Epithelial cell of esophagus (primary cell): ENCODE data around the gene SLC28A1.

Experiments used
- DNase-seq: peaks from one replicate; pipeline ENCODE4 v3.0.0; 2010; ENCODE audit warnings: low read depth
- H3K4me3 ChIP-seq: 2 replicates; pipeline ENCODE4 v1.5.1; 2011; ENCODE audit warnings: mild to moderate bottlenecking, low read length, control low read depth
- TF ChIP-seq, protein P1 (sequence below): IDR thresholded peaks from 2 replicates; pipeline ENCODE4 v1.5.1; 2011; ENCODE audit warnings: low read depth, mild to moderate bottlenecking, low read length, control low read depth, inconsistent platforms; ENCODE audit not compliant: insufficient read depth; ENCODE audit errors: missing control alignments

The SLC28A1 gene

DNA sequence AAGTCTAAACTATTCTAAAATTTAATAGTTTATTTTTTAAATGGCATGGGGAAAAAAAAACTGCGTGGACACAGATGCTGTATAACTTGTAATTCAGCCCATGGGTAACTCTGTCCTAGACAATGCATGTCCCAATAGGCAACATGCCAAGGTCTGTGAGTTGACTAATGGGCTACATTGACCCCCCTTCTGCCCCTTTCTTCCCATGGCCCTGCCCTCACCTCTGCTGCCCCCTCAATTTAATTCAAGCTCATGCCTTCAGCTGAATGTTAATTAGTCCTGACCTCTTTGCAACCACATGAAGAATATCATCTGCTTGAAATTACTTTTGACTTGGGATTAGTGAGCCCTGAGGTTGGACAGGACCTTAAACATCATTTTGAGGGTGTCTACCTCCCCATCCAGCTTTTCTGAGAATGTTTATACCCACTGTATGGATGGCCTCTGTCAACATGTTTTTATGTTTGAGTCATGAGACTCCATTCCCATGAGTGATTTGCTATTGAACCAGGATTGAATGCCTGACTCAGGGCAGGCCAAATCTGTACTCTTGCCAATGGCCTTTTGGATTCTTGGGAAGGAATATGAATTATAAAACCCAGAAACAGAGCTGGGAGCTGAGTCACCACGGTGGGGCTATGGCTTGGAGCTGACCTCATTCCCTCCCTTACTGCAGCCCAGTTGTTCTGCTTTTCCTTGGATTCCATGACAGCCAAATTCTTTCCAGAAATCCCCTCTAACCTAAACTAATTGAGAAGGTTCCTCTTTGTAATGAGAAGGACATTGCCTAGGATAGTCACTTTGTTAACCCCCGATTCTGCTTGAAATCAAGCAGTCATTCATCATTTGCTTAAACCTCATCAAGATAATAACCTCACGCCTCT, 63.7 kb downstream of the SLC28A1 start:
- TF ChIP-seq, protein P1, sequence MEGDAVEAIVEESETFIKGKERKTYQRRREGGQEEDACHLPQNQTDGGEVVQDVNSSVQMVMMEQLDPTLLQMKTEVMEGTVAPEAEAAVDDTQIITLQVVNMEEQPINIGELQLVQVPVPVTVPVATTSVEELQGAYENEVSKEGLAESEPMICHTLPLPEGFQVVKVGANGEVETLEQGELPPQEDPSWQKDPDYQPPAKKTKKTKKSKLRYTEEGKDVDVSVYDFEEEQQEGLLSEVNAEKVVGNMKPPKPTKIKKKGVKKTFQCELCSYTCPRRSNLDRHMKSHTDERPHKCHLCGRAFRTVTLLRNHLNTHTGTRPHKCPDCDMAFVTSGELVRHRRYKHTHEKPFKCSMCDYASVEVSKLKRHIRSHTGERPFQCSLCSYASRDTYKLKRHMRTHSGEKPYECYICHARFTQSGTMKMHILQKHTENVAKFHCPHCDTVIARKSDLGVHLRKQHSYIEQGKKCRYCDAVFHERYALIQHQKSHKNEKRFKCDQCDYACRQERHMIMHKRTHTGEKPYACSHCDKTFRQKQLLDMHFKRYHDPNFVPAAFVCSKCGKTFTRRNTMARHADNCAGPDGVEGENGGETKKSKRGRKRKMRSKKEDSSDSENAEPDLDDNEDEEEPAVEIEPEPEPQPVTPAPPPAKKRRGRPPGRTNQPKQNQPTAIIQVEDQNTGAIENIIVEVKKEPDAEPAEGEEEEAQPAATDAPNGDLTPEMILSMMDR: no peak
- DNase-seq: peak; percentile 59
- no peak overlapping the region for H3K4me3 ChIP-seq

DNA sequence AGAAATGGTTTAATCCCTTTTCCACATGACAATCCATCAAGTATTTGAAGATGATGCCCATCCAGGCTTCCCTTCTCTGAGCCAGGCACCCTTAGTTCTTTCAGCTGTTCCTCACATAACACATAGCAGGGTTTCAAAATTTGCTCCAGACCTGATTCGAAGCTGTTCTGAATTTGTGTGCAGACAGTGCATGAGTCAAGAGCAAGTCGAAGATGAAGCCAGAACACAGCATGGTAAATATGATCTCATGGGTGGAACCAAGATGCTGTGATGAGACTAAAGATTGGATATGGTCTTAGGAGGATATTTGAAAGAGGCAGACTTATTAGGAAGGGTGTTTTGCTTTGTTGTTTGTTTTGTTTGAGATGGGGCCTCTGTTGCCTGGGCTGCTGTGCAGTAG, 64.6 kb downstream of the SLC28A1 start:
- no peak overlapping the region for H3K4me3 ChIP-seq
- DNase-seq: no peak
- TF ChIP-seq, protein P1: no peak

DNA sequence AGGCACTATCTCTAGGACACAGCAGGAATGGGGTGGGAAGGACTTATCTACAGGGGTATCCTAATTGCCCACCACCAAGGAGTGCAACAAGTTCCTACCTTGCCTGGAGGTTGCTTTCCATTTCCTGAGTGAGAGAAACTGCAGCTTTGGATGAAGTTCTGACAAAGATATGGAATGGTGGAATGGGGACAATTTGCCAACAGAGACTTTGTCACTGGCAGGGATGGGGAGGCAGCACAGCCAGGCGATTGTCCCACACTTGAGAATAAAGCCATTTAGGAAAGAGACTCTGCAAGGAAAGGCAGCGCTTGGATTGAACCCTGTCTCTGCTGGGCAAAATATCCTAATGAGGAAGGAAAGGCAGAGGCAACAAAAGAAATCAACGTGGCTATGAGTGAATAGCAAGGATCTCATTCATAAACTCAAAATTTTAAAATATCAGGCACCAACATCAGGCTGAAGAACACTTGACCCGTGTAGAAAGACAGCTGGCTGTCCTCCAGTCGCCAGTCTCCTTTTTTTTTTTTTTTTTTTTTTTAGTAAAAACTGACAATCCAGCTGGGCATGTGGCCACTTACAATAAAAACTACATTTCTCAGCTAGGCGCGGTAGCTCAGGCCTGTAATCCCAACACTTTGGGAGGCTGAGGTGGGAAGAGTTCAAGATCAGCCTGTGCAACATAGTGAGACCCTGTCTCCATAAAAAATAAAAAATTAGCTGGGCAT, 65.5 kb downstream of the SLC28A1 start:
- TF ChIP-seq, protein P1: no peak
- no peak overlapping the region for H3K4me3 ChIP-seq
- DNase-seq: no peak

DNA sequence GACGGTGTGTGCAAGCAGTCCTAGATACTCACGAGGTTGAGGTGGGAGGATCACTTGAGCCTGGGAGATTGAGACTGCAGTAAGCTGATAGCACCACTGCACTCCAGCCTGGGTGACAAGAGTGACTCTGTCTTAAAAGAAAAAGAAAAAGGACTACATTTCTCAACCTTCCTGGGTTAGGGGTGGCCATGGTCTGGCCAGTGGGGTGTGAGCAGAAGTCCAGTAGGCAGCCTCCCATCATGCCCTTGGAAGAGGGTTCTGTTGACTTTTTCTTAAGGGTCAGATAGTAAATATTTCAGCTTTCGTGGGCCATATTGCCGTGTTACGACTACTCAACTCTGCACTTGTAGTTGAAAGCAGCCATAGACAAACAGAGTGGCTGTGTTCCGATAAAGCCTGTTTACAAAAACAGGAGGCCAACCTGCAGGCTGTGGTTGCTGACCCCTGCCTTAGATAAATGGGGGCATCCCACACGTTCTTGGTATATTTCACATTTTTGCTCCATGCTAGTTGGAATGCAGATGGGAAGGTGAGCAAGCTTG, 66.2 kb downstream of the SLC28A1 start:
- no peak for DNase-seq
- no peak overlapping the region for H3K4me3 ChIP-seq
- TF ChIP-seq, protein P1: no peak

DNA sequence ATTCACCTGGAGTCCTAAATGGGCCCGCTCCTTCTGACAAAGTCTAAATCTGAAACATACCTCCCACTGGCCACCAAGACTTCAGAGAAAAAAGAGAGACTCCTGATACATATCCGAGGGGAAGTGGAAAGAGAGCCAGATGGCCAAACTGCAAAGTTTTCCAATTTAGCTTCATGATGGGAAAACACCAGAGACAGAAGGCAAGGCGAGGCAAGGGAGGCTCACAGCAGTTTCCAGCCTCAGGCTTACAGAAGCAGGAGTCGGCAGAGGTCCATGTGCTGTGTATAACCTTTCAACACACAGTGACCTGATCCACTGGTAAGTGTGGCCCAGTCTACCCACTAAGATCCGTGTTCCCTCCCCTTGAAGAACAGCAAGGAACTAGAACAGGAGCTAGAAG, 67.3 kb downstream of the SLC28A1 start:
- TF ChIP-seq, protein P1: no peak
- DNase-seq: no peak
- H3K4me3 ChIP-seq: no peak overlapping the region

DNA sequence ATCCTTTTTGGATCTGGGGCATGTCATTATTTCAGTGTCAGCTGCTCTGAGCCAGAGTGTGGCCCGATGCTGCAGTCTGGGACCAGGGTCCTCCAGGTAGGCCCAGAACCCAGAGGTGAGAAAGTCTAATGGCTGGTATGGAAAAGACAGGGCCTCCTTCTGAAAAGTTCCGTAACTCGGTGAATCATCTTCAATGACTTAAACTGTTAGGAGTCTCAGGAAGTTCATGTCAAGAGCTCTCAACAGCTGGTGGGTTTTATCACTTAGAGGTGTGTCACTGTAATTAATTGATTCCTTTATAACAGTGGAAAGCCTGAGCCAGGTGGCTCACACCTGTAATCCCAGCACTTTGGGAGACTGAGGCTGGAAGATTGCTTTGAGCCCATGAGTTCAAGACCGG, 68.7 kb downstream of the SLC28A1 start:
- H3K4me3 ChIP-seq: no peak overlapping the region
- peak; percentile 58 for DNase-seq
- TF ChIP-seq, protein P1: no peak

DNA sequence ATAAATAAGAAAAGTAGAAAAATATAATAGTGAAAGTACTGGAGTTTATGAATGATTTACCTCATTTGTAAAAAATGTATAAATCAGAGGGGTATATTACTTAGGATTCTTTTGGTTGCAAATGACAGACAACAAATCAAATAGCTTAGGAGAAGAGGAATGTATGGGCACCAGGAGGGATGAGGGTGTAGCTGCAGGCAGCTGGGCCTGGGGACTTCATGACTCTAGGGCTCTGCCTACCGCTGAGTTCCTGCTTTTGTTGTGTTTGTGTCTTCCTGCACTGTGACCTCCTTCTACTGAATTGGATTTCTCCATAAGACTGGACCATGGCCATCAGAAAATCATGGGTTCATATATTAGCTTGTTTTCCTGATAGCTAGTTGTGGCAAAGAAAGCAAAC, 69.3 kb downstream of the SLC28A1 start:
- no peak for DNase-seq
- TF ChIP-seq, protein P1: no peak
- H3K4me3 ChIP-seq: no peak overlapping the region
